ENCODE data around the gene MAP3K8.

DNA sequence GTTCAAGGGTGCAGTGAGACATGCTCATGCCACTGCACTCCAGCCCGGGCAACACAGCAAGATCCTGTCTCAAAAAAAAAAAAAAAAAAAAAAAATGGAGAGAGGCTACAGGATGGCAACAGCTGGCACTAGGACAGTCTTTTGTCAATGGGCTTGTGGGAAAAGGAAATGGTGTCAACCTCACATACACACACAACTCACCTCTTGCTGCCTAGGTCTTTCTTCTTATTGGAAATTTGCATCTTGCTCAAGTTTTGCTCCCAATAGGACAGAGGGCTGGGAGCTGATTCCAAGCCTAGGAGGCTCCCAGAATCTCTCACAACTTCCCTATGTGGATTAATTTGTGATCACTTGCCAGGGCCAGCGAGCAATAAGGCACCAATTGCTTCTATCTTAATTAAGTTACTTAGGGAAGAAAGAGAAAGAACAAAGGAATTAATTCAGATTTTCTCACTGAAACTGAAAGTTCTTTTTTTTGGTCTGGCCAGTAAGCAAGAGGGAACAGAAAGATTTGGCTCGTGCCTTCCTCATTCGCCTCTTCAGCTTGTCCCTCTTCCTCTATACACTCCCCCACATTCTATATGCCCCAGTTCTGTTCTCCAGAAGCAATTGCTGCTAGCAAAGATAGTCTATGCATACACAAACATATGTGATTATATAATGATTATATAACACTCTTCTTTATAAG, 33.8 kb downstream of the MAP3K8 start:
- TF ChIP-seq, protein P1, sequence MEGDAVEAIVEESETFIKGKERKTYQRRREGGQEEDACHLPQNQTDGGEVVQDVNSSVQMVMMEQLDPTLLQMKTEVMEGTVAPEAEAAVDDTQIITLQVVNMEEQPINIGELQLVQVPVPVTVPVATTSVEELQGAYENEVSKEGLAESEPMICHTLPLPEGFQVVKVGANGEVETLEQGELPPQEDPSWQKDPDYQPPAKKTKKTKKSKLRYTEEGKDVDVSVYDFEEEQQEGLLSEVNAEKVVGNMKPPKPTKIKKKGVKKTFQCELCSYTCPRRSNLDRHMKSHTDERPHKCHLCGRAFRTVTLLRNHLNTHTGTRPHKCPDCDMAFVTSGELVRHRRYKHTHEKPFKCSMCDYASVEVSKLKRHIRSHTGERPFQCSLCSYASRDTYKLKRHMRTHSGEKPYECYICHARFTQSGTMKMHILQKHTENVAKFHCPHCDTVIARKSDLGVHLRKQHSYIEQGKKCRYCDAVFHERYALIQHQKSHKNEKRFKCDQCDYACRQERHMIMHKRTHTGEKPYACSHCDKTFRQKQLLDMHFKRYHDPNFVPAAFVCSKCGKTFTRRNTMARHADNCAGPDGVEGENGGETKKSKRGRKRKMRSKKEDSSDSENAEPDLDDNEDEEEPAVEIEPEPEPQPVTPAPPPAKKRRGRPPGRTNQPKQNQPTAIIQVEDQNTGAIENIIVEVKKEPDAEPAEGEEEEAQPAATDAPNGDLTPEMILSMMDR (IDR thresholded peaks at IDR 0.05 in 4 of 5, conservative IDR thresholded peaks at IDR 0.05 in 1 of 5): no peak
- no peak for TF ChIP-seq POLR2A (IDR thresholded peaks at IDR 0.05)

Measured in gastrocnemius medialis (tissue), 4 donors.